B cell (primary cell): ENCODE measurements around the gene CADPS. TPM values are rescaled to one million over a fixed set of nuclear protein-coding genes. Genes with fewer than 3 reads are reported as not detected.

ENCODE experiments used
- ATAC-seq: fragments of 200-7000 bp; cut with Tn5 transposase; one replicate; pipeline ENCODE4 v1.10.0; 2021; ENCODE audit warnings: low read depth, mild to moderate bottlenecking, moderate number of reproducible peaks, moderate library complexity
- CTCF ChIA-PET: fragments of 350-600 bp; sonication (Branson Sonifier 250); formaldehyde crosslinking; loops from one replicate; lab custom pipeline; 2021; ENCODE audit warnings: antibody characterized with exemption, inconsistent platforms; lab: Charles Lee
- POLR2A ChIA-PET: fragments of 350-600 bp; sonication (Branson Sonifier 250); formaldehyde crosslinking; loops from one replicate; lab custom pipeline; 2021; ENCODE audit warnings: antibody characterized with exemption; lab: Charles Lee
- DNase-seq: peaks from one replicate; pipeline ENCODE4 v3.0.0; 2013
- H2AFZ ChIP-seq: 2 replicates; pipeline ENCODE4 v1.6.1; 2012; ENCODE audit warnings: mild to moderate bottlenecking, low read depth, low read length; ENCODE audit not compliant: insufficient read depth, poor library complexity, severe bottlenecking
- H3K27ac ChIP-seq, 2 donors: 1 replicate in 1 of 2; 2 replicates in 1 of 2; pipeline ENCODE4 v1.5.1; 2012 to 2013; ENCODE audit warnings: low read length in 2 of 2, mild to moderate bottlenecking in 2 of 2, moderate library complexity in 1 of 2
- H3K27me3 ChIP-seq, 4 experiments: fragments of 200-600 bp in 1 of 4; sonication (generic) in 1 of 4; replicated peaks in 1 of 4; 1 replicate in 2 of 4; 2 replicates in 2 of 4; pipeline versions ENCODE4 v1.6.1 to v1.7.0; 2013 to 2016; ENCODE audit warnings: low read length in 3 of 4, mild to moderate bottlenecking in 2 of 4, mixed read lengths in 1 of 4, moderate library complexity in 1 of 4; ENCODE audit not compliant: insufficient read depth in 4 of 4, control insufficient read depth in 3 of 4; ENCODE audit errors: control extremely low read depth in 1 of 4
- H3K36me3 ChIP-seq, 2 experiments: replicated peaks in 1 of 2; 1 replicate in 1 of 2; 2 replicates in 1 of 2; pipeline versions ENCODE4 v1.6.1 to v1.7.1; 2013; ENCODE audit warnings: low read length in 1 of 2; ENCODE audit not compliant: insufficient read depth in 2 of 2, control insufficient read depth in 1 of 2; ENCODE audit errors: control extremely low read depth in 1 of 2, extremely low read depth in 1 of 2
- H3K4me1 ChIP-seq, 2 donors: fragments of 200-600 bp in 1 of 2; sonication (generic) in 1 of 2; 1 replicate in 1 of 2; 2 replicates in 1 of 2; pipeline versions ENCODE4 v1.5.1 to v1.6.1; 2013 to 2017; ENCODE audit warnings: low read length in 2 of 2; ENCODE audit not compliant: control insufficient read depth in 2 of 2, insufficient read depth in 2 of 2
- H3K4me2 ChIP-seq: replicated peaks from 2 replicates; pipeline ENCODE3; 2012; ENCODE audit warnings: mild to moderate bottlenecking, low read depth, low read length; ENCODE audit not compliant: poor library complexity, severe bottlenecking
- H3K4me3 ChIP-seq, 5 experiments: fragments of 200-600 bp in 1 of 5; sonication (generic) in 1 of 5; 1 replicate in 3 of 5; 2 replicates in 2 of 5; pipeline versions ENCODE4 v1.5.1 to v1.7.0; 2011 to 2016; ENCODE audit warnings: low read length in 4 of 5, mild to moderate bottlenecking in 4 of 5, low read depth in 2 of 5, control low read depth in 1 of 5, moderate library complexity in 1 of 5; ENCODE audit not compliant: insufficient read depth in 1 of 5; ENCODE audit errors: control extremely low read depth in 1 of 5, extremely low read depth in 1 of 5
- H3K79me2 ChIP-seq: fragments of 200-600 bp; sonication (generic); one replicate; pipeline ENCODE4 v1.6.0; 2016; ENCODE audit warnings: low read length; ENCODE audit not compliant: control insufficient read depth, insufficient read depth
- H3K9ac ChIP-seq: fragments of 200-600 bp; sonication (generic); 2 replicates; pipeline ENCODE4 v1.6.1; 2017; ENCODE audit warnings: mild to moderate bottlenecking, low read length, moderate library complexity
- H3K9me3 ChIP-seq, 3 donors: one replicate each; pipeline versions ENCODE4 v1.6.1 to v1.7.1; 2013; ENCODE audit warnings: low read length in 2 of 3; ENCODE audit not compliant: control insufficient read depth in 2 of 3, insufficient read depth in 1 of 3; ENCODE audit errors: control extremely low read depth in 1 of 3
- H4K20me1 ChIP-seq: 2 replicates; pipeline ENCODE4 v1.6.0; 2012; ENCODE audit warnings: mild to moderate bottlenecking, low read length; ENCODE audit not compliant: insufficient read depth, control insufficient read depth, poor library complexity, severe bottlenecking
- H3K27ac Mint-ChIP-seq: one replicate; pipeline ENCODE4 v1.8.0; 2021; ENCODE audit warnings: mixed read lengths
- H3K27me3 Mint-ChIP-seq: one replicate; pipeline ENCODE4 v1.8.0; 2021; ENCODE audit warnings: mixed read lengths
- H3K4me1 Mint-ChIP-seq: one replicate; pipeline ENCODE4 v1.8.0; 2021; ENCODE audit warnings: mixed read lengths
- H3K4me3 Mint-ChIP-seq: one replicate; pipeline ENCODE4 v1.8.0; 2021; ENCODE audit warnings: mixed read lengths
- H3K9me3 Mint-ChIP-seq: one replicate; pipeline ENCODE4 v1.8.0; 2022; ENCODE audit warnings: mixed read lengths; ENCODE audit not compliant: insufficient read depth
- CTCF ChIP-seq: fragments of 200-600 bp; IDR thresholded peaks from one replicate; pipeline ENCODE4 v1.8.0; 2022; ENCODE audit warnings: antibody characterized with exemption, mild to moderate bottlenecking
- EZH2 ChIP-seq: IDR thresholded peaks from 2 replicates; pipeline ENCODE4 v1.6.1; 2012; ENCODE audit warnings: borderline replicate concordance, low read depth, mild to moderate bottlenecking, moderate library complexity, low read length; ENCODE audit not compliant: insufficient read depth, poor library complexity, severe bottlenecking
- WGBS: methylation state at CpG from one replicate; pipeline ENCODE4 v1.1.5; 2013; ENCODE audit warnings: missing lambda C conversion rate; ENCODE audit not compliant: insufficient coverage; 5-methylcytosine and 5-hydroxymethylcytosine counted together
- intact Hi-C: fragments of 100-400 bp; cut with micrococcal nuclease; formaldehyde crosslinking; loops from one replicate; pipeline ENCODE4 v1.10.0; 2022
- polyA plus RNA-seq: library from polyadenylated mRNA; depleted of rRNA; stranded (reverse); fragments of >200 nt; gene quantifications from 2 replicates; pipeline ENCODE4 v1.2.3, GENCODE V29; 2012
- total RNA-seq, 2 donors: library from RNA; stranded (reverse); fragments of 120-200 nt in 1 of 2; gene quantifications; 1 replicate in 1 of 2; 2 replicates in 1 of 2; pipeline versions ENCODE4 v1.2.3 to v1.2.4, GENCODE V29; 2013 to 2022

CADPS gene
- total and polyA plus RNA-seq, 2 donors (not counting 1 experiment from before 2014, with no cell fraction given), result 0.16 to 0.22 TPM

- Histone ChIP-seq H2AFZ (no peak overlapping the region), H3K27me3 (no peaks in the 10 kb centered on the region), H3K36me3 (no peaks in the 10 kb centered on the region), H3K4me3 (no peak overlapping the region), H3K27ac (no peak overlapping the region), H3K9ac (no peak overlapping the region), H3K4me1 (no peaks in the 10 kb centered on the region), H3K9me3 (peaks cover 0 to 11% (median 0%) of the 10 kb centered on the region in 3 donors), H3K79me2 (no peaks in the 10 kb centered on the region), H3K4me2 (no peak overlapping the region), H4K20me1 (no peaks in the 10 kb centered on the region)
- WGBS, result 96% methylated on average over 4 of the region's 4 CpGs
- H3K4me1 Mint-ChIP-seq, result no peaks in the 10 kb centered on the region
- ChIA-PET CTCF (no interaction called here), POLR2A (no interaction called here)
- no peak for TF ChIP-seq CTCF
- no peak for TF ChIP-seq EZH2
- H3K4me3 Mint-ChIP-seq, result no peak overlapping the region
- DNase-seq, result no peak
- no peak overlapping the region for H3K27ac Mint-ChIP-seq
- ATAC-seq, result no peak
- H3K27me3 Mint-ChIP-seq, result peaks cover 7% of the 10 kb centered on the region
- intact Hi-C loops, result no loop called here
- H3K9me3 Mint-ChIP-seq, result no peaks in the 10 kb centered on the region
These were observed 286.1 kb downstream of the CADPS start for GRCh38 chr3:62589078-62589477.

- H3K9ac ChIP-seq, result no peak overlapping the region
- no peaks in the 10 kb centered on the region for H3K27me3 ChIP-seq
- H2AFZ ChIP-seq, result no peak overlapping the region
- DNase-seq (no peak), ATAC-seq (no peak)
- intact Hi-C loops, result no loop called here
- ChIA-PET POLR2A (no interaction called here), CTCF (no interaction called here)
- peaks cover 0 to 11% (median 0%) of the 10 kb centered on the region in 3 donors for H3K9me3 ChIP-seq
- no peaks in the 10 kb centered on the region for H3K79me2 ChIP-seq
- WGBS, result 95% methylated on average over 8 of the region's 8 CpGs
- H3K4me1 ChIP-seq, result no peaks in the 10 kb centered on the region
- Mint-ChIP-seq H3K27me3 (peaks cover 7% of the 10 kb centered on the region), H3K27ac (no peak overlapping the region), H3K9me3 (no peaks in the 10 kb centered on the region), H3K4me1 (no peaks in the 10 kb centered on the region), H3K4me3 (no peak overlapping the region)
- no peak overlapping the region for H3K4me2 ChIP-seq
- H3K4me3 ChIP-seq, result no peak overlapping the region
- no peak overlapping the region for H3K27ac ChIP-seq
- no peaks in the 10 kb centered on the region for H3K36me3 ChIP-seq
- TF ChIP-seq EZH2 (no peak), CTCF (no peak)
- H4K20me1 ChIP-seq, result no peaks in the 10 kb centered on the region
These were observed 287.6 kb downstream of the CADPS start for GRCh38 chr3:62587579-62588031.
